ENCODE data around the gene CDC7.
"Not testable (repeated sequence)": the region's sequence is repeated elsewhere in the genome, so short reads cannot be mapped to it uniquely, and the experiment has no call there.

CDC7 gene

DNA sequence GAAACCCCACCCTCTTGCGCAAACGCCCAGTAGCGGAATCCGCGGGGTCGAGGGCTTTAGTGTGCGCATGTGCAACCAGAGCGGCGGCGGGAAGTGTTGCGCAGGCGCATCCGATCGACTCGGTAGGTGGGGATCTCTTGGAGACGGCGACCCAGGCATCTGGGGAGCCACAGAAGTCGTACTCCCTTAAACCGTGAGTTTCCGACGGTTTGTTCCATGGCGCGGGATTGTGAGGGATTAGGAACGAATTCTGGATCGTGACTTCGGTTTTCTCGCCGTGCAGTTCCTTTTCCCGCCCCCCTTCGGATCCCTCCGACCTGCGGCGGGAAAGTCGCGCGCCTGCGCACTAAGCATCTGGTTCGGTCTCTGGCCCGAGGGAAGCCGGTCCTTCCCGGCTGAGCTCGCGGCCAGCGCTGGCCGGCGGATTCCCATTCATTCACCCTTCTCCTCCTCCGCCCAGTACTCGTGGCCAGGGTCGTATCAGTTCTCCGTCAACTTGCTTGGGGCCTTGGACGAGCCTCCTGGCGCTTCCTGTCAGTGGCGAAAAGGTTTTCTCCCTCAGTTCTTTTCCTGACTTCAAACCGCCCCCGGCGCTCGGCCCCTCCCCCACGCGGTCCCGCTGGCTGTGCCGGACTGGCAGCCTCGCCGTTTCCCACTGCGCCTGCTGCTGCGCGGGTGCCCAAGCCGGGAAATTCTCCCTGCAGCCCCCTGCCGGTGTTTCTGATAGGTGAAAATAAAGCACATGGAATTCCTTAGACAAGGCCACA is at the start of gene CDC7:
TSS of gene CDC7 (plus strand) at position 96 of the 767 bp plus-strand sequence. CDS start 866 bp downstream, outside the sequence.
- DNase-seq = peak; percentile 88

DNA sequence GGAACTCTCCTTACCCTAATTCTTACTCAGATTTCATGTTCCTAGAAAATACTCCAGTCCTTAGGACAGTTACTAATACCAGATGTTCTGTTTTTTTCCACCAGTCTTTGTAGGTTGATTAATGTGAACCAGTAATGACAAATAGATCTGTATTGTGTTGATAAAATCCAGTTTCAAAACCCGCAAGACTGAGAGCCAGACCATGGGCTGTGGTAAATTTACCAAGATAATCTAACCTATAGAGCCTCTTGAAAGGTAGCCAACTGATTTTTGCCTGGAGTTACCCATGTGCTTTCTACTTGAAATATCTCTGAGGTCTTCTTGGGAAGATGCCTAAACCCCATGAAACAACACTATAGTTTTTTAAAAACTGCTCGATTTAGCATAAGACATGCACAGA is 46.5 kb upstream of the CDC7 start:
- DNase-seq = no peak

DNA sequence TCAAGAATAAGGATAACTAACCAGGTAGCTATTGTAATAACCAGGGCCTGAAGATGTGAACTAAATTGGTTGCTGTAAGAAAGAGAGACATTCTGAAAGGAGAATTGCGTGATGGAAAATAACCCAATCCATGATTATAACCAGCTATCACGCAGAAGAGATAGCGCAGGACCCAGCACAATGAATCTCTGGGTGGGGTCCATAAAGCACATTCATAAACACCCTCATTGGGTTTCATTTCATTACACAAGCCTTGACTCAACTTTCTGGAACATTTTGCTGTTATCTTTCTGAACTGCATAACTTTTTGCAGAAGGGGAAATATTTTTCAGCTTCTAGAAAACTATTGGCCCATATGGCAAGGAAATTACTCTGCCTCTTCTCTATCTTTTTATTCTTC is 45.3 kb upstream of the CDC7 start:
- no peak for DNase-seq

DNA sequence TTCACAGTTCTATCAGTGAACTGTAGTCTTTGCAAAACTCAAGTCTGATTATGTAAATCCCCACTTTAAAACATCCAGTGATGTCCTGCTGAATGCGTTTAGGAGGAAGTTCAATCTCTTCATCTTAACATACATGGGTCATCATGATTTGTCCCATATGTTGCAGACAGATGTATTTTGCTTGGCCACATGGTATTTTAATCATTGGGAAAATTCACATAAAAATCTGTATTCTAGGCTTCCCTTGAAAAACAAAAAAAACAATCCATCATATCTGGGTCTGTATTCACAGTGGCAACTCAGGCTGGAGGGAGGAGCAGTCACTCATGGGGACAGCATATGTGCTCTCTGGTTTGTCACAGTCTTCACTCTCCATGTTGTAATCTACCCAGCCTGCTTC is 44.8 kb upstream of the CDC7 start:
- no peak for DNase-seq

DNA sequence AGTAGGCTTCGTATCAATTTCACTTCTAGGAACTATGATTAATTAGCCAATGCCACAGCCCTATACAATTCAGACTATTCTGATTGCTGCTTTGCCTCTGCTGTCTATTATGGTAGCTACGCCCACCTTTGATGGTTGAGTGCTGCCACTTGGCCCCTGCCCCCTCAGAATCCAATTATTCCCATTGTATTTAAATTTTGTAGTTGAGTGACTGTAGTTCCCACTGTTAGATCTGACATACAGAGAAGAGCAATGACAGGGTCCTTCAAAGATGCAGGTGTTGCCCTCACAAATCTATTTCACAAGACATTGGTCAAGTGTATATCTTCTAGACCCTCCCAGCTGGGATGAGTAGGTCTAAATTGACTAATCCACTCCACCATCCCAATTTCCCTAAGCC is 35.3 kb upstream of the CDC7 start:
- DNase-seq = not testable (repeated sequence)

DNA sequence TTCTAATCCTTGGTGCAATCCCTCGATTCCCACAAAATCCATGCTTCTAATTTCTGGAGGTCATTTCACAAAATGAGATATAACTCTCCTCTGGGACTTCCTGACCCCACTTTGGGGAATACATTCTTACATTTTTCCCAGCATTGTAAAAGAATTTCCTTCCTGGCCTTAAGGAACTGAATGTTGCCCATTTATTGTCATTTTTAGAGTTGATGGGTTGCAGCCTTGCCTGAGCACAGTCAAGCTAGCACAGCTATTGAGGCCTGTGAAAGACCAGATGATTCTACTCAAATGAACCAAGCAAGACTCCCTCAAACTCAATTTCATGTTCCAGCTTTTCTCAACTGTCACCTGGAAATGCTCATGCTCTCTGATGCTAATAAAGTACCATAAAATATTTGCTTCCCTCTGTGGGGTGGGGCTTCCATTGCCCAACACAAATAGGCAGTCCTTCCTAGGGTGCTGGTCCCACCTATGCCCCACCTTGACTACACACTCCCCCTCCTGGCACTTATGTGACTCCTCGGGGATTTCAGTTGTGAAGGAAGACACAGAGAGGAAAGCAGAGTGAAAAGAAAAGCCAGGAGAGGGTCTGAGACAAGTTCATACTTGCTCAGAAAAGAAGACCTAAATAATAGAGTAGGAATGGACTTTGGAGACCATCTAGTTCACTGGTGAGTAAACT is 24.0 kb upstream of the CDC7 start:
- DNase-seq = no peak

DNA sequence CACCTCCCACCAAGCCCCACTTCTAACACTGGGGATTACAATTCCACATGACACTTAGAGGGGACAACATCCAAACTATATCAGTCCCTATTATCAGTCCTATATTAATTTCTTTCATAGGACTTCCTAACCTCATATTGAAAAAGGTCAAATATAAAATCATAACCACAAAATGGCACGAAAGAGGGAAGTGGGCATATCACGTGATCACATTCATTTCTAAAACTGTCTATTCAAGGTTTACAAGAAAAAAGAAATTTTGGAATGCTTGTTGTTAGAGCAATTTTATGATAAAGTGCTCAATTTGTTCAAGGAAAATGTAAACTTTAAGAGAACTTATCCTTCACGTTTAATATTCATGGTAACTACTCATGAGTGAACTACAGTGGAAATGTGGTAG is 13.2 kb upstream of the CDC7 start:
- no peak for DNase-seq

DNA sequence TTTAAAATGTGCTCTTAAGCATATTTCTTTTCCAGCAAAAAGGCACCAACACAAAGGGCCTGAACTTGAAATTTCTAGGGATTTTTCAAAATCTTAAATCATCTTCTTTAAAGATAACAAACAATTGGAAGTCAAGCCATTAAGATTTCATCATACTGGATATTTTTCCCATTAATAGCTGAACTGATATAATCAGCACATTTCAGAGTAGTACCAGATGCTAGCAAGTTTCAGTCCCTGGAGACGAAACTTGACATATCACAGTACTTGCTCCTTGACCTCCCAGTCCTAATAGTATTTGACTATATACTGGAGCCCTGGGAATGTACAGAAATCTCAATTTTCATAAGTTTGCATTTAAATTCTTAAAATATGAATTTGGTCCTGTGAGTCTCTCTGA is 10.2 kb upstream of the CDC7 start:
- no peak for DNase-seq

DNA sequence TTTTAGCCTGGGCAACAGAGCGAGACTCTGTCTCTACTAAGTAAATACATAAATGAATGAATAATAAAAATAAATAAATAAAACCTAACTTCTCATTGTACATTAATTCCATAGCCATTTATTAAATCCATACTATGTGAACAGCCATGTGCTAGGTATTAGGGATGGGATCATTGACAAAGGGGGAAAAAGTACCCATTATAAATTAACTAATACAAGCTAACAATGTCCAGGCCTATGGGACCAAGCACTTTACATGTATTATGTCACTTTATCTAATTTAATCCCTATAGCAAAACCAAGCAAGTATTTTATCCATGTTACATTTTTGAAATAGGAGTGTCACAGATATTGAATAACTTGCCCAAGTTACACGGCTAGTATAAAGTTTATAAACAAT is 2.6 kb upstream of the CDC7 start:
- no peak for DNase-seq

DNA sequence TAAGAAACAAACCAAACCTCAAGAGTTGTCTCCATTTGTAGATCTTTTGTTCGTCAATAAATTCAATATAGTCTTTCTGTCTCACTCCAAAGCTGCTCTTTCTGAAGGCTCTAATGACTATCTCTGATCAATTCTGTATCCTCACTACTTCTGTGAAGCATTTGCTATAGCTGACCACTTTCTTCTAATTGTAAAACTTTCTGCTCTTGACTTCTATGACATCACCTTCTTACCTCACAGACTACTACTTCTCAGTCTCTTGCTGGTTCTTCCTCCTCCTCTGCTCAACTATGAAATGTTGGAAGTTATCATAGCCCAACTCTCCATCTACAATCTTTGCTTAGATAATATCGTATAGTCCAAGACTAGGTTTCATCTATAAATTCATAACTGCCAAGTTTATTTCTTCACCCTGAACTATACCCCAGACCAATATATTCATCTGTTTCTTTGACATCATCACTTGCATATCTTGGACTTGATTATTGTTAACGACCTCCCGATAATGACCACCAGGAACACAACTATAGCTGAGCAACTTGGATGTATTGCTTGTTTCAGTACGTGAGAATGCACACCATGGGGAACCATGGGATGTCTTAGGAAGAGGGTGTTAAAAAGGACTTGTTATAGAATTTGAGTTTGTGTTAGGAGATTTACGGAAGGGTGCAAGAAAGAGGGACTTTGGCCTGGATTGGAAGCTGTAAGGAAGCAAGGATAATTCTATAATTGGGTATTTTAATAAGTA is 2.0 kb upstream of the CDC7 start:
- no peak for DNase-seq

DNA sequence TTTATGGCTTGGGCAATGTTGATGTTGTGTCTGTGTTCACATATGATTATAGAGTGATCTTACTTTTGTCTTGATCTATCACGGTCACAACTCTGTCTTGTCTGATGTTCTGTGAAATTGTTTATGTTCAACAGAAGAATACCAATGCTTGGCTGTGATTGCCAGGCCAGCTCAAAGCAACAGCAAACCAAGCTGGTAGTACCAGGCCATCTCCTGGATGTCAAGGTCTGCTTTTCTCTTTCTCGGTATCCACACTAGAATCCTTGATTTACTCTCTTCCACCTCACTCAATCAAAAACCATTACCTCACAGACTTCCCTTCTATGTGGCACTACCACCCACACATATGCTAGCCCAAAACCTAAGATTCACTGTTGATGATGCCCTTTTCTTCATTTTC is 1.3 kb upstream of the CDC7 start:
- DNase-seq = no peak

DNA sequence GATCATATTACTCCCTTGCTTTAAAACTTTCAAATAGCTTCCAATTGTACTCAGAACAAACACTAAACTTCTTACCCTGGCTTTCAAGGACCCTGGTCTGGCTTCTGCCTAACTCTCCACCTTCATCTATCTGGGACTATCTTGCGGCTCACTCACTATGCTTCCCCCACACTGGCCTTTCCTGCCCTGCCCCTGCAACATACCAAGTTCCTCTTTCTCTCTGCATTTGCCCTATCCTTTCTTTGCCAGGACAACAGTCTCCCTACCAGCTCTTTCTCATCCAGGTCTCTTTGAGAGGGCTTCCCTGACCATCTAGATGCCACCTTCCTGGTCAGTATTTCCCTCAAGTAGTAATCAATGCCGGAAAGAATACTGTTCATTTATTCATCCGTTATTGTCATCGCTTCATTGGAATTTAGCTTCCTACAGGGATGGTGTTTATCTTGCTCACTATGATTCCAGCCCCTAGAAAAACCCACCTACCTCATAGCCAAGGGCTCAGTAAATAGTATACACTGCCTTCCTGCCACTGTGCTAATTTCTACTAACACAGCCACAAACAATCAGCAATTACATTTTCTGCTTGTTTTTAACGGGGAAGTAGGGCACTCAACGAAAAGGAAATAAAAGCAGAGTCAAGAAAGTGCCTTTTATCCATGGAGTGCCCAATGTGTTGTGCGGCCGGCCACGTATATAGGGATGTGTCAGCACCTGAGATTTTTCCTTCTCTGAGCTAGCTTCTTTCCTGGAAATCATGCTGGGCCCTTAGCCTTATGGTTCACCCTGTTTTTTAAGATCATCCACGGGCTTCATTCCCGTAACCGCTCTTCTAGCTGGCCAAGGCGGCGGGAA is 521 bp upstream of the CDC7 start:
- no peak for DNase-seq

DNA sequence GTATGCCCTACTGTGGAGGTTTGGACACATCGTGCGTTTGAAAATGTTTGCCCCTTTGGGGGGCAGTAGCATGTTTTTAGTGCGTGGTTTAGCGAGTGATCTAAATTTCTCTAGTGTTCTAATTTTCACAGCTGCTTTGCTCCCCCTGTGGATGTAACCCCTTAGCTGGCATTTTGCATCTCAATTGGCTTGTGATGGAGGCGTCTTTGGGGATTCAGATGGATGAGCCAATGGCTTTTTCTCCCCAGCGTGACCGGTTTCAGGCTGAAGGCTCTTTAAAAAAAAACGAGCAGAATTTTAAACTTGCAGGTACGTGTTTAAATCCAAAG is 836 bp downstream of the CDC7 start:
- DNase-seq = no peak

DNA sequence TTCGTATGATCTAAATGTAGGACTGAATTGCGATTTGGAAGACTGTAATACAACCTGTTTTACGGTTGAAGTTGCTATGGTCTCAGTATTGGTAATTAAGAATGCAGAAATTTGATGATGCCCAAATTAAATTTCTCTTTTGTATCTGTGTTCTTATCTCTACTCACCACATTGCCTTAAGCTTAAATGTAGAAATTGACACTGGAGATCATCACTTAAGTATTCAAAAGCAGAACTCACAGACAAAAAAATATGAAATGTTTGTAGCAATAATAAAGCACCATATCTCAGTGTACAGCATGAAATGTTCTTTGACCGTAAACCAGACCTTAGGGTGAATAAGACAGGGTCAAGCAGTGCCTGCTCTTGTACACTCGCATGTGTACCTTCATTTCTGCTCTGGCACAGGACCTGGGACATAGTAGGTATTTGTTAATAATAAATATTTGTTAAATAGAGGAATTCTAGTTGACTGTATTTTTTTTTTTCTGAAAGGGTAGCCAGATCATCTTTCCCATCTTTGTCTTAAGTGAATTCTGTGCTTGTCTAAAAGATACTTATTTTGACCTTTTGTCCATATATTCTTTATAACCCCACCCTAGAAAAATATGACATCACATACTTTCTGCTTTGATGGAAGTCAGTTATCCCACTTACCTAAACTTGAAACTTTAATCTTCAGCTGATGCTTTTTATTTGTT is 1.5 kb downstream of the CDC7 start:
- no peak for DNase-seq

DNA sequence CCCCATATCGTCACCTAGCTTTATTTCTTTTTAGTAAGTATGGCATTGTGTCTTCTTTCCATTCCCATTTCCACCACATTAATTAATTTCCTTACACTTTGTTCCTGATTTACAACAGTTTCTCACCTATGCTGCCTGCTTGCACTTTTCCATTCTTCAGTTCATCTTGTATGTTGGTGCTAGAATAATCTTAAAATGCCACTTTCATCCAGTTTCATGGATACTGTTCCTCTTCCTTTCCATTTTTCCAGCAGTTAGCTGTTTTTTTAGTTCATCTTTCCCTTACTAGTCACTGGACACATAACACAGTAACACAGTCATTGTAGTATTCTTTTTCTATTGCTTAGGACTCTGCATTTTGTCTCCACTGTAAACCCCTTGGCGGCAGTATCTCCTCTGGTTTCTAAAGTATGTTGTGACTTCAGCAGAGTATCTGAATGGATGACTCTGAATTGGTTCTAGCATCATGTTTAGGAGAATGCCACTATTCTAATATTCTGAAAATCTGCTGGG is 2.1 kb downstream of the CDC7 start:
- no peak for DNase-seq

DNA sequence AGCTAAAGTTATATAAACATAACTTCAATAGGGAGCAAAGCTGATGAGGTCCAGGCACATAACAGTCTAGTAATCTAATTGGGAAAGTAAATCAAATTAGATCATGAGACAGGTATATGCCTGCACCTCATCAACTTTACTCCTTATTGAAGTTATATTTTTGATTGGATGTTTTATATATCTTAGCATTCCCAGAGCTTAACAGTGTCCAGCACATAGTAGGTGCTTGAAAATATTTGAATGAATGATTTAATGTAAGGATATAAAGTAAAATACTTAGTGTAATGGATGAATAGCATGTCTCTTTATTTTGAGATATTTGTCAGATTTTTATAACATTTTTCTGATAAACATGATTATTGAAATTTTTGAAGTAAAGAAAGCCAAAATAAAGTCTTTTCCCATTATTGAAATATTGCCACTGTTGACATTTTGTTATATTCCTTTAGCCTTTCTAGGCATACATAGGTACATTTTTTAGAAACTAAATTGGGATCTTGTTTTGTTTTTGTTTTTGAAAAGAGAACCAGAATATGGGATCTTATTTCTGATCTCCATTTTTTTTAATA is 2.8 kb downstream of the CDC7 start:
- DNase-seq = no peak

DNA sequence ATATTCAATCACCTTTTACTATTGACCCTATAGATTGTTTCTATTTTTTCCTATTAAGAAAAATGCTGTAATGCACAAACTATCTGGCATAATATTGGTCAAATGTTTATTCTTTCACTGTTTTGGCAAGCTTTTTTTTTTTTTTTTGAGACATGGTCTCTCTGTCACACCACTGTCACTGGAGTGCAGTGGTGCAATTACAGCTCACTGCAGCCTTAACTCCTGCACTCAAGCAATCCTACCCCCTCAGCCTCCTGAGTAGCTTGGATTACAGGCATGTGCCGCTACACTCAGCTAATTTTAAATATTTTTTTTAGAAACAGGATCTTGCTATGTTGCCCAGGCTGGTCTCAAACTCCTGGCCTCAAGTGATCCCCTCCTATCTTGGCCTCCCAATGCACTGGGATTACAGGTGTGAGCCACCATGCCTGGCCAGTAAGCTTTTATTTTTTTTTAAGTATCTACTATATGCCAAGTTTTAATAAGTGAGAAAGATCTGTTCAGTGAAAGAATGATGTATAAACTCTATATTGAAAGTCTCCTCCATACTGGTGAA is 3.4 kb downstream of the CDC7 start:
- no peak for DNase-seq

DNA sequence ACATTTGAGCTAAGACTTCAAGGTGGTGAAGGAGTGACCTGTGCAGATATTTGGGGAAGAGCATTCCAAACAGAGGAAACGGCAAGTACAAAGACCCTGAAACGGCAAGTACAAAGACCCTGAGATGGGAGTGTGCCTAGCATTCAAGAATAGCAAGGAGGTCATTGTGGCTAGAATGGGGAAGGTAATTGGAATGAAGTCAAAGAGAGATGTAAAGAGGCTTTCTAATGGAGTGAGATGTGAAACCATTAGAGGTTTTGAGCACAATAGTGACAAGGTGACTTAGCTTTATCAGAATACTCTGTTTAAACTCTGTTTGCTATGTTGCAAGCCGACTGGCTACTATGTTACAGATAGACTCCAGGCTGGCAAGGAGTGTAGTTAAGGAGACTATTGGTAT is 4.4 kb downstream of the CDC7 start:
- no peak for DNase-seq

DNA sequence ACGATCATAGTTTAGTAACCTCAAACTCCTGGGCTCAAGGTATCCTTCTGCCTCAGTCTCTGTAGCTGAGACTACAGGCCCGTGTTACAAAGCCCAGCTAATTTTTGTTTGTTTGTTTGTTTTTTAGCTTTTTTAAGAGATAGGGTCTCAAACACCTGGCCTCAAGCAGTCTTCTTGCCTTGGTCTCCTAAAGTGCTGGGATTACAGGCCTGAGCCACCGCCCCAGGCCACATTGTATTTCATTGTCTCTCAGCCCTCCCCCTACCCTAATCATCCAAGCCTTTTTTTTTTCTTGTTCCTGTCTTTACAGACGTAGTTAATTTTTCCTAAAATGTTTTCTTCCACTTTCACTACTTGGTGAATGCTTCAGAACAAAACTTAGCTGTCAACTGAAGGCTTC is 5.4 kb downstream of the CDC7 start:
- no peak for DNase-seq

DNA sequence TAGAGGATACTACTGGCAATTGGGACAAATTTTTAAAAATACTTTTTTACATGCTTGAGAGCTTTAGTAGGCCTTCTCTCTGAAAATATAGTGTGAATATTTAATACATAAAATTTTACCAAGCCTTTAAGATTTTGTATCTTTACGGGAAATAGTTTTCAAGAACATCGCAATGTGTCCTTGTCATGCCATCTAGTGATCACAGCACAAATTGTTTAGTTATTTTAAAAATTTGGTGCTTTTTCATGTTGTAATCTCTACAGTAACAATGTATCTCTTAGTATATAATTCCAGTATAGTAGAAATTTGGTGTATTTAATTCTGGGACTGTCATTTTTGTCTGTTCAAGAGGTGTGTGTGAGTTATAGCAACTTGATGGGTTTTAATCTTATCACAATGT is 6.7 kb downstream of the CDC7 start:
- DNase-seq = no peak

DNA sequence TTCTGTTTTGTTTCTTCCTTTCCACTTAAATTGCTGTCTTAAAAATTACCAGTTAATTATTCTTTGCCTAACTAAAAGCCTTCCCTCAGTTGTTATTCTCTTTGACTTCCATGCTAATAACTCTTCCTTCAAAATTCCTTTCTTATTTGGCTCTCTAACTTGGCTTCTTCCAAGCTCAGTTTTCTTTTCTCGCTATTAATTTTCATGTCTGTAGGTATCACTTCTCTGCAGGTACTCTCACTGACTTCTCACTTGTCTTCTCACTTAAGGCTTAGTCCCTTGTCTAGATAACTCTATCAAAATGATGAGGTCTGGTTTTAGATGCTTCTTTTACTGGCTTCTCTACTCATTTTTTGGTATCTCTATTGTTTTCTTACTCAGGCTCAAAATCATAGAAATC is 10.1 kb downstream of the CDC7 start:
- DNase-seq = no peak

DNA sequence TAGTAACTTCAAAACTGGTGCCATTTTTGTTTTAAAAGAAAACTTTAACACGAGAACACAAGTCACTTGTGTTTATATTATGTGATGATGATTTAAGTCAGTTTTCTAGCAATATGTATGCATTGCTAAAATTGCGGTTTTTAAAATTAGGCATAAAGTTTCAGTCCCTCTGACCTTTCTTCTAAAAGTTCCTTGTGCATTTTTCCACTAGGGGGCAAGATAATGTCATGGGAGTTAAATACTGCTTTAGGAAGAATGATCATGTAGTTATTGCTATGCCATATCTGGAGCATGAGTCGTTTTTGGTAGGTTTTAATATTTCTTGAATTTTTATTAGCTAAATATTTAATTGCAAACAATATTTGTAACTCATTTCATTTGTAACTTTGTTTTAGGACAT is 10.7 kb downstream of the CDC7 start:
- DNase-seq = no peak
